NCI-H526 (cell line): Measurements from ENCODE around the gene KCNH4.
"Not testable (repeated sequence)": the region's sequence is repeated elsewhere in the genome, so short reads cannot be mapped to it uniquely, and the experiment has no call there.

ENCODE experiments used
- DNase-seq, 2 experiments: peaks; one replicate each; lab custom pipeline; 2025; lab: John Stamatoyannopoulos, UW

The KCNH4 gene

GRCh38 chr17:42193969-42194899, 13.3 kb upstream of the KCNH4 start, which contains the start of gene GHDC:
Gene GHDC (minus strand): TSS chr17:42194494. CDS start chr17:42193581, 913 bp downstream.
- DNase-seq = peak; percentile 77 to 90

GRCh38 chr17:42193216-42193968, 12.4 kb upstream of the KCNH4 start:
- no peak for DNase-seq

GRCh38 chr17:42192189-42193126, 11.5 kb upstream of the KCNH4 start:
- DNase-seq = no peak

GRCh38 chr17:42191275-42191608, 10.3 kb upstream of the KCNH4 start:
- DNase-seq = no peak

GRCh38 chr17:42190491-42191274, 9.7 kb upstream of the KCNH4 start:
- DNase-seq = no peak

GRCh38 chr17:42189651-42189965, 8.7 kb upstream of the KCNH4 start:
- DNase-seq = no peak

DNA sequence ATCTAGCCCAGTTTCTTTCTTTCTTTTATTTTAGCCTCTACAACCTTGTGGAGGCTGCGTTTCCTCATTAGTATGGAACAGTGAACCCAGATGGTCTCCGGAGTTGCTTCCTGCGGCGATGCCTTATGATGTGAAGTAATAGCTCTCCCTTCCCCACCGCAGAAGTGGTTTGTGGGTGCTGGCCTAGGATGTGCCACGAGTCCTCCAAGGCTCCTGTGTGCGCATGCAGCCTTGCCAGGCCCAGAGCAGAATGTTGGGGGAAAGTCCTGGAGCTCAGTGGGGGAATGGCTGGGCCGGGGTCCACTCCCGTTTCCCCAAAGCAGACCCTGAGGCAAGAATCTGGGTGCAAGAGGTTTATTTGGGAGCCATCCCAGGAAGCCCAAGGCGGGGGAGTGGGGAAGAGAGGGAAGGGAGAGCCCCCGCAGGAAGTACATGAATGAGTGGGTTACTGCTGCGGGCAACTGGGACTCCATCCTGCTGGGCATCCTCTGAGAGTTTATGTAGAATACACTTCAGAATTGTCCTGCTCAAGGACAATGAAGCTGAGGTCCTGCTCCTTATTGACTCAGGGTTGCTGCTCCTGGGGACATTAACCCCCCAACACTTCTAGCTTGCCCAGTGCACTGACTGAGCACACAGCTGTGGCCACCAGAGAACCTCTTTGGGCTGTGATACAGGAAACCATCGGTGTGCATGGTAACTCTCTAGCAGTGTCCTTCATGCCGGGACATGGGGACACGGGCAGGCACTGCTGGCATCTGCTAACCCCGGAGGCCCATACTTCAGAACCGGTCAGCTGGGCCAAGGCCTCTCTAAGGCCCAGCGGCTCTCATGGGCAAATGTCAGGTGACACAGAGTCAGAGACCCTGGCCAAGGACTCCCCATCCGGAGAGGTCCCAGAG, 8.1 kb upstream of the KCNH4 start:
- DNase-seq = no peak

GRCh38 chr17:42187833-42188232, 6.9 kb upstream of the KCNH4 start:
- no peak for DNase-seq

GRCh38 chr17:42186191-42186590, 5.2 kb upstream of the KCNH4 start:
- DNase-seq = not testable (repeated sequence)

GRCh38 chr17:42185621-42185930, 4.6 kb upstream of the KCNH4 start:
- DNase-seq = no peak

DNA sequence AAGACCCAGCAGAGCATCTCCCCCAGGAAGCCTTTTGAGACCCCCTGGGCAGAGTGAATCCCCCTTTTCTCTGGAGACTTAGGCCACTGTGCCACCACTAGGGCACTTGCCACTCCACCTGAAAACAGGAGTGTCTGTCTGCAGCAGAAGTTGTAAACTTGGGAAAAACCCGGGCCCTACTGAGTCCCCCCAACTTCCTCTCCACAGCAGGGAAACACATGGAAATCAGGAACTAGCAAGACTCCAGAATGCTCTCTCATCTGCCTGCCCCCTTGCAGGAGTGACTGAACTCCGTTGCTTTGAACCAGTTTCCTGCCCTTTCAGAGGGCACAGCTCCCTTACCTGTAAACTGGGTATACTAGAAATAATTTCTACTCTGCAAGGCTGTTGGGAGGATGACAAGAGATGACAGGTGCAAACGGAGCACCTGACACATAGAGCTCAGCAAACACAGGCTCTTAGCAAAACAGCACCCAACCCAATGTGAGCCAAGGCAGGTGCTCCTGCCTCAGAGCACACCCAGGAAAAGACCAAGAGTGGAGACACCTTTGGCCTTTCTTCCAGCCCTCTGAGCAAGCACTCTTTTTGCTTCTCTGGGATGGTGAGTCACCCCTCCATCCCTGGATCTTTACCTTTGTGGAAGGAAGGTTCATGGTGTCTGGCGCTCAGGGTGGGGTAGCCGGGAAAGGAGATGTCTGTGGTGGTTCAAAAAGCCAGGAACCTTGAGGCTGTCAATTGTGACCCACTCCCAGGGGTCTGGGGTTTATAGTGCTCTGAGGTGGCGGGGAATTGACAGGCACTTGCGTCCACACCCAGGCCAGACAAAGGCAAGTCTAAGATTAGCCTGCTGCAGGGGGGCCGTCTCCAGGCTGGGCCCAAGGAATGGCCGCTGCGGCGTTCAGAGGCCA, 4.0 kb upstream of the KCNH4 start, which contains the start of gene HCRT:
Gene HCRT, minus strand, starts transcription at position 740 of the 908 bp plus-strand sequence. Its CDS starts 87 bp downstream, at position 653.
- no peak for DNase-seq

DNA sequence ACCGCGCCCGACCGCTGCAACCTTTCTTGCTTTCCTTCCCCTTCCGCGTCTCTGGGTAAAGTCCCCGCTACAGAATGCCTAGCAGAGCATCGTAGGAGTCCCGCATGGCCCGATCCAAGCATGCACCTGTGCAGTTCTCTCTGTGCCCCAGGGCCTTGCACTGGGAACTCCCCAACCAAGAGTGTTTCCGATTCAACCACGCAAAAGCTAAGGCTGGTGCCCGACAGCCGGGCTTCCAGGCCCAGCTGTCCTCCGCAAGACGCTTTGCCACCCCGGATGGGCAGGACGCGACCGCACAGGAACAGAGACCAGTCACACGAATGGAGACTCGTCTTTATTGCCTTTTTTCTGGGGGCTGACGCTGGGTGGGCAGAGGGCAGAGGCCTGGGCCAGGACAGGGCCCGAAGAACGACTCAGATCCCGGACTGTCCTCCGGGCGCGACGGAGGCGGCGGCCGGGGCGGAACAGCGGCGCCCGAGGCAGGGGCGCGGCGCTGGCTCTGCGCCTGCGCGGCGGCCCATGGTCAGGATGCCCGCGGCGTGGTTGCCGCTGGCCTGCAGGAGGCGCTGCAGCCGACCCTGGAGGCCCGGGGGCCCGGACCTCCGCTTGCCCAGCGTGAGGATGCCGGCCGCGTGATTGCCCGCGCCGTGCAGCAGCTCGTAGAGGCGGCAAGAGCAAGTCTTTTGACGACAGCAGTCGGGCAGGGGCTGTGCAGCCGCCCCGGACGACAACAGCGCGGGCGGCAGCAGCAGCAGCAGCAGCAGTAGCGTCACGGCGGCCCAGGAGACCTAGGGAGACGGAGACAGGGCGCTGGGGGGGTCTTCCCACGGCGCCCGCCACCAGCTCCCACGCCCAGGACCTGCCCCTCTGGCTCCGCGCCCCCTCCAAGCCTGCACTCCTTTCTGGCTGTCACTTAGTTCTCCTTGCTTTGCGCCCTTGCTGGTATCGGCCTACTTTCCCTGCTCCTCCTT, 3.1 kb upstream of the KCNH4 start:
- DNase-seq = peak; percentile 20 to 90

DNA sequence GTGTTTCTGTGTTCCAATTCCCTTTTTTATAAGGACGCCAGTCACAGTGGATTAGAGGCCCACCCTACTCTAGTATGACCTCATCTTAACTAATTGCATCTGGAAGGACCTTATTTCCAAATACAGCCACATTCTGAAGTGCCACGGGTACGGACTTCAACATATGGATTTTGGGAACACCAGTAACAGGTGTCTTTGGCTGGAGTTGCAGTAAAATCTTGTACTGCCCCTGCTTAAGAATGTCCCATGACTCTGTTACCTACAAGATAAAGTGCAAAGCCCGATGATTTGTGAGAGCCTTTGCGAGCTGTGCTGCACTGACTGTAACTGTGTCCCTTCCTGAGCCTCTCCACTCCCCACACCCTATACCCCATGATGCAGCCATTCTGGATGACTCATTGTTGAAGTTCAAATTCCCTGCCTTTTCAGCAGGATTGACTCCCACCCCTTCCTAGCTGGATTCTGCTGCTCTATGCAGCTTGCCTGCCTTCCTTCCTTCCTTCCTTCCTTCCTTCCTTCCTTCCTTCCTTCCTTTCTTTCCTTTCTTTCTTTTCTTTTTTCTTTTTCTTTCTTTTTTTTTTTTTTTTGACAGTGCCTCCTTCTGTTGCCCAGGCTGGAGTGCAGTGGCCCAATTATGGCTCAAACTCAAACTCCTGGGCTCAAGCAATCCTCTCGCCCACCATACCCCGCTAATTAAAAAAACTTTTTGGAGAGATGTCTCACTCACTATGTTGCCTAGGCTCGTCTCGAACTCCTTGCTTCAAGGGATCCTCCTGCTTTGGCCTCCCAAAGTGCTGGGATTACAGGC, 2.2 kb upstream of the KCNH4 start:
- DNase-seq = no peak

DNA sequence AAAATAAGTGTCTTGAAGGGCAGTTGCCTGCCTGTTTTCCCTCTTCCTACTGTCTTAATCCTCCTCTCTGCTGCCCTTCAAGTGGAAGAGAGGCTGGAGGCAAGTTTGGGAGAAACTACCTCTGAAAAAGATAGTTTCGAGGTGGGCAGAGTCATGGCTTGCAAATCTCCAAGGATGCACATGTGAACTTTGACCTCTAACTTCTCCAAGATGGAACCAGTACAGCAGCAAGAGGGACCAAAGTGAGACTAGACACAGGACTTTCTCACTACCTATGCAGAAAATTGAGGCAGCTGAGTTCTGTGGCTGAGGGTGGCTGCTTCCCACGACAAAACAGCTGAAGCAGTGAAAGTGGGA, 887 bp upstream of the KCNH4 start:
- DNase-seq = no peak

- peak in 1 of 2 experiments; percentile 48 for DNase-seq
Measured at GRCh38 chr17:42180411-42180921, 476 bp downstream of the KCNH4 start.

DNA sequence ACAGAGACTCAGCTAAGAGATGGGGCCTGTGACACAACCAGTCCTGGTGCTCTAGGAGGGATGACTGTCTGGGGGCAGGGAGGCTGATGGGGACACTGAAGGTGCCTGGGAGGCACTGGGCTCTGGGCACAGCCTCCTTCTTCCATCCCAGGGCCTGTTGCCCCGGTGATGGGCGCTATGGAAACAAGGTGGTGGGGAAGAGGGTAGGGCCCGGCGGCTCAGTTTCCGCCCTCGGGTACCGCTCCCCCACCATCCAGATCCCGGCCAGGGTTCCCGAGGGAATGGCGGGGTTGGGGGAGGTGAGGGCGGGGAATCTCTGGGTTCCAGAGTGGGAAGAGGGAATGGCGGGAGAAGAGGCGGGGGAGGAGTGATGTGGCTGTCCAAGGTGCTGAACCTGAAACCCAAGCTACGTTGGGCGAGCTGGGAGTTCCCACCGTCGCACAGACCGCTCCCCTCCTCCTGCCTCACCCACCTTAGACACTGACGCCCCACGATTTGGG, 981 bp downstream of the KCNH4 start:
- DNase-seq = peak; percentile 66 to 76

DNA sequence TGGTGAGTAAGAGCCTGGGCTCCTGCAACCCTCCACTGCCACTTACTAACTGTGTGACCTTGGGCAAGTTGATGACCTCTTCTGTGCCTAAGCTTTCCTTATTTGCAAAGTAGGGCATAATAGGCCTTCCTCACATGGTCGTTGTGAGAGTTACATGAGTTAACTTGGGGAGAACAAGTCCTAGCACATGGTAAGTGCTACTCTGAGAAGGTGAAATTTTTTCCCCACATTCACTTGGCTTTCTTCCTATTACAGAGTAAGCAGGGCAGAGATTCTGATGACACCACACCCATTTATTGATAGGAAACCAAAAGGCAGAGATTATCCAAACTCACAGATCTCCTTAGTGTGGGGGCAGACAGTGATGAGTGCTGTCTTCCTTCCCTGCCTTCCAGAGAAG, 1.6 kb downstream of the KCNH4 start:
- no peak for DNase-seq
